Measurements from ENCODE around the gene DHRS4. TPM values are rescaled to one million over a fixed set of nuclear protein-coding genes. Genes with fewer than 3 reads are reported as not detected.
"Not testable (repeated sequence)": the region's sequence is repeated elsewhere in the genome, so short reads cannot be mapped to it uniquely, and the experiment has no call there.

The DHRS4 gene
- polyA plus RNA-seq, 1 donor from 2014 or later, result 7.8 TPM

DNA sequence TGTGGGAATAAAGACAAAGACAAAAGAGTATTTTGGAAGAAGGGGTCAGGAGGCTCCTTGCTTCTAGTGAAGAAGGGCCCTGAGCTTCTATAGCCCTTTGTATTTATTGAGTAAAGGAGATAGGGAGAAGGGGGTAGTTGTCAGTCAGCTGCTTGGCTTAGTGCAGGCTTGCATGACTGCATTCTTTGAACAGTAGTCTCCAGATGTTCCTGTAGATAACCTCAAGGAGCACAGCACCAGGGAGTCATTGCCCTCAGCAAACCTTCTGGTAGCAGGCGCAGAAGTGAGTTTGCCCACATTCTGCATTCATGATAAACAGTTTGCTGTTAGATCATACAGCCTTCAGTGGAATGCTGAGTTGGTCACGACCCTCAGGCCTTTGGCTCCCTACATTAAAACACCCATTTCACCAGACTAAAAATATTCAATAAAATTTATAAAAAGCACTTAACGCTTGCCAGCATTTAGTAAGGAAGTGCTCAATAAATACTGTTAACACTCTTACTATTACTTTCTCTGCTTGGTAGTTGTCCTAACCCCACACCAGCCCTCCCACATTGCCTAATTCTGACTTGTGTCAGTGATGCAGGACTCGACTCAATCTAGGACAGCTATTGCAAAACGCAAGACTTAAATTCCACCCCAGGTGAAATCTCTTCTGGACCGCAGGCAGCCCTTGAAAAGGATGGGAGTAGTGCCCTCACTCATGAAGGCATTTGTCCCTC, 3.0 kb upstream of the DHRS4 start:
- no peak overlapping the region for H3K4me2 ChIP-seq (ENCODE audit: low read length)
- no peak overlapping the region for H3K27ac ChIP-seq (ENCODE audit: low read length)
- no peaks in the 10 kb centered on the region for H3K79me2 ChIP-seq (replicated peaks; ENCODE audit: insufficient read depth, low read length)
- TF ChIP-seq, protein P1, sequence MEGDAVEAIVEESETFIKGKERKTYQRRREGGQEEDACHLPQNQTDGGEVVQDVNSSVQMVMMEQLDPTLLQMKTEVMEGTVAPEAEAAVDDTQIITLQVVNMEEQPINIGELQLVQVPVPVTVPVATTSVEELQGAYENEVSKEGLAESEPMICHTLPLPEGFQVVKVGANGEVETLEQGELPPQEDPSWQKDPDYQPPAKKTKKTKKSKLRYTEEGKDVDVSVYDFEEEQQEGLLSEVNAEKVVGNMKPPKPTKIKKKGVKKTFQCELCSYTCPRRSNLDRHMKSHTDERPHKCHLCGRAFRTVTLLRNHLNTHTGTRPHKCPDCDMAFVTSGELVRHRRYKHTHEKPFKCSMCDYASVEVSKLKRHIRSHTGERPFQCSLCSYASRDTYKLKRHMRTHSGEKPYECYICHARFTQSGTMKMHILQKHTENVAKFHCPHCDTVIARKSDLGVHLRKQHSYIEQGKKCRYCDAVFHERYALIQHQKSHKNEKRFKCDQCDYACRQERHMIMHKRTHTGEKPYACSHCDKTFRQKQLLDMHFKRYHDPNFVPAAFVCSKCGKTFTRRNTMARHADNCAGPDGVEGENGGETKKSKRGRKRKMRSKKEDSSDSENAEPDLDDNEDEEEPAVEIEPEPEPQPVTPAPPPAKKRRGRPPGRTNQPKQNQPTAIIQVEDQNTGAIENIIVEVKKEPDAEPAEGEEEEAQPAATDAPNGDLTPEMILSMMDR (IDR thresholded peaks at IDR 0.05; ENCODE audit: poor library complexity, severe bottlenecking), result no peak
- no peak for TF ChIP-seq SMC3 (conservative IDR thresholded peaks at IDR 0.05; ENCODE audit: poor library complexity)
- TF ChIP-seq EP300 (conservative IDR thresholded peaks at IDR 0.05; ENCODE audit: poor library complexity, severe bottlenecking), result no peak
- no peak for TF ChIP-seq EZH2 (IDR thresholded peaks at IDR 0.05; ENCODE audit: borderline replicate concordance, insufficient read depth, low read length, poor library complexity, severe bottlenecking)
- TF ChIP-seq RAD21 (conservative IDR thresholded peaks at IDR 0.05), result no peak
- TF ChIP-seq, protein P2, sequence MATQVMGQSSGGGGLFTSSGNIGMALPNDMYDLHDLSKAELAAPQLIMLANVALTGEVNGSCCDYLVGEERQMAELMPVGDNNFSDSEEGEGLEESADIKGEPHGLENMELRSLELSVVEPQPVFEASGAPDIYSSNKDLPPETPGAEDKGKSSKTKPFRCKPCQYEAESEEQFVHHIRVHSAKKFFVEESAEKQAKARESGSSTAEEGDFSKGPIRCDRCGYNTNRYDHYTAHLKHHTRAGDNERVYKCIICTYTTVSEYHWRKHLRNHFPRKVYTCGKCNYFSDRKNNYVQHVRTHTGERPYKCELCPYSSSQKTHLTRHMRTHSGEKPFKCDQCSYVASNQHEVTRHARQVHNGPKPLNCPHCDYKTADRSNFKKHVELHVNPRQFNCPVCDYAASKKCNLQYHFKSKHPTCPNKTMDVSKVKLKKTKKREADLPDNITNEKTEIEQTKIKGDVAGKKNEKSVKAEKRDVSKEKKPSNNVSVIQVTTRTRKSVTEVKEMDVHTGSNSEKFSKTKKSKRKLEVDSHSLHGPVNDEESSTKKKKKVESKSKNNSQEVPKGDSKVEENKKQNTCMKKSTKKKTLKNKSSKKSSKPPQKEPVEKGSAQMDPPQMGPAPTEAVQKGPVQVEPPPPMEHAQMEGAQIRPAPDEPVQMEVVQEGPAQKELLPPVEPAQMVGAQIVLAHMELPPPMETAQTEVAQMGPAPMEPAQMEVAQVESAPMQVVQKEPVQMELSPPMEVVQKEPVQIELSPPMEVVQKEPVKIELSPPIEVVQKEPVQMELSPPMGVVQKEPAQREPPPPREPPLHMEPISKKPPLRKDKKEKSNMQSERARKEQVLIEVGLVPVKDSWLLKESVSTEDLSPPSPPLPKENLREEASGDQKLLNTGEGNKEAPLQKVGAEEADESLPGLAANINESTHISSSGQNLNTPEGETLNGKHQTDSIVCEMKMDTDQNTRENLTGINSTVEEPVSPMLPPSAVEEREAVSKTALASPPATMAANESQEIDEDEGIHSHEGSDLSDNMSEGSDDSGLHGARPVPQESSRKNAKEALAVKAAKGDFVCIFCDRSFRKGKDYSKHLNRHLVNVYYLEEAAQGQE (IDR thresholded peaks at IDR 0.05; ENCODE audit: borderline replicate concordance), result no peak
- TF ChIP-seq POLR2AphosphoS5 (IDR thresholded peaks at IDR 0.05), result no peak
- TF ChIP-seq MXI1 (conservative IDR thresholded peaks at IDR 0.05; ENCODE audit: poor library complexity, severe bottlenecking), result no peak
- TF ChIP-seq TAF1 (IDR thresholded peaks at IDR 0.05; ENCODE audit: low read depth), result no peak
- H3K4me3 ChIP-seq (ENCODE audit: low read length), result no peak overlapping the region
- no peaks in the 10 kb centered on the region for H3K27me3 ChIP-seq (ENCODE audit: insufficient read depth, low read depth, low read length)
- H3K9ac ChIP-seq (ENCODE audit: low read length), result no peak overlapping the region
- H4K20me1 ChIP-seq (ENCODE audit: insufficient read depth), result no peaks in the 10 kb centered on the region
- H3K36me3 ChIP-seq (ENCODE audit: insufficient read depth, low read length), result no peaks in the 10 kb centered on the region
- H3F3A ChIP-seq (ENCODE audit: insufficient read depth, low read length, poor library complexity, severe bottlenecking), result no peaks in the 10 kb centered on the region
- no peaks in the 10 kb centered on the region for H3K9me2 ChIP-seq (ENCODE audit: insufficient read depth, low read length)
- no peaks in the 10 kb centered on the region for H3K9me3 ChIP-seq (ENCODE audit: low read length)
- no peak overlapping the region for H2AFZ ChIP-seq (ENCODE audit: low read depth, low read length)

DNA sequence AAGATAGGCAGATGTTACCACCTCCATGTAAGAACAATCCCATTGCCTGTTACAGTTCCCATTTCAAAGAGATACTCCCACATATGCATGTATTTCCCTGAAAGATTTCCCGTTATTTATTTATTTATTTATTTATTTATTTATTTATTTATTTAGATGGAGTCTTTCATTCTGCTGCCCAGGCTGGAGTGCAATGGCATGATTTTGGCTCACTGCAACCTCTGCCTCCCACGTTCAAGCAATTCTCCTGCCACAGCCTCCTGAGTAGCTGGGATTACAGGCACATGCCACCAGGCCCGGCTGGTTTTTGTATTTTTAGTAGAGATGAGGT, 2.5 kb upstream of the DHRS4 start:
- not testable (repeated sequence) for H3K27ac ChIP-seq (ENCODE audit: low read length); H3K9me2 ChIP-seq (ENCODE audit: insufficient read depth, low read length); H3K79me2 ChIP-seq (replicated peaks; ENCODE audit: insufficient read depth, low read length); H2AFZ ChIP-seq (ENCODE audit: low read depth, low read length); H3K4me3 ChIP-seq (ENCODE audit: low read length); H3K4me2 ChIP-seq (ENCODE audit: low read length); H3K36me3 ChIP-seq (ENCODE audit: insufficient read depth, low read length); H3F3A ChIP-seq (ENCODE audit: insufficient read depth, low read length, poor library complexity, severe bottlenecking); H3K27me3 ChIP-seq (ENCODE audit: insufficient read depth, low read depth, low read length); H4K20me1 ChIP-seq (ENCODE audit: insufficient read depth); H3K9ac ChIP-seq (ENCODE audit: low read length); H3K9me3 ChIP-seq (ENCODE audit: low read length)

Measured in neural cell (in vitro differentiated cells).